ENCODE measurements around the gene NDN.

DNA sequence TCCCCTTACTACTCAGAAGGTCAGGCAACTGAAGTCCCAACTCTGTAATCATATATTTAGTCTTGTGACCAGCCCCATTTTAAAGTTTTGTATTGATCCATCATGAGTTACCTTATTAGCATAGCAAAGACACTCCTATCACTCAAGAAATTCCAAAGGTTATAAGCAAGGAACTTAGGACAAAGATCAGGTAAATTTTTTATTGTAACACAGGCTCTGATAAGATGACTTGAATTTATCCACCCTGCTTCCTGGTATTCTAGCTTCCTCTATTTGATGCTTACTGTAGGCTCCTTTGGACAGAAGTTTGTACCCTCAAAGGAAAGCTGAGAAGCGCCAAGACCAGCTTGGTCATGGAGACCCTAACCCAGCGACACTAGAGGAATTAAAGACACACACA, 8.2 kb upstream of the NDN start:
- TF ChIP-seq CTCF (IDR thresholded peaks at IDR 0.05; ENCODE audit: poor library complexity) (no peak), EZH2 (IDR thresholded peaks at IDR 0.05; ENCODE audit: borderline replicate concordance) (no peak)
